ENCODE data around the gene SLC44A2.

Gene SLC44A2

DNA sequence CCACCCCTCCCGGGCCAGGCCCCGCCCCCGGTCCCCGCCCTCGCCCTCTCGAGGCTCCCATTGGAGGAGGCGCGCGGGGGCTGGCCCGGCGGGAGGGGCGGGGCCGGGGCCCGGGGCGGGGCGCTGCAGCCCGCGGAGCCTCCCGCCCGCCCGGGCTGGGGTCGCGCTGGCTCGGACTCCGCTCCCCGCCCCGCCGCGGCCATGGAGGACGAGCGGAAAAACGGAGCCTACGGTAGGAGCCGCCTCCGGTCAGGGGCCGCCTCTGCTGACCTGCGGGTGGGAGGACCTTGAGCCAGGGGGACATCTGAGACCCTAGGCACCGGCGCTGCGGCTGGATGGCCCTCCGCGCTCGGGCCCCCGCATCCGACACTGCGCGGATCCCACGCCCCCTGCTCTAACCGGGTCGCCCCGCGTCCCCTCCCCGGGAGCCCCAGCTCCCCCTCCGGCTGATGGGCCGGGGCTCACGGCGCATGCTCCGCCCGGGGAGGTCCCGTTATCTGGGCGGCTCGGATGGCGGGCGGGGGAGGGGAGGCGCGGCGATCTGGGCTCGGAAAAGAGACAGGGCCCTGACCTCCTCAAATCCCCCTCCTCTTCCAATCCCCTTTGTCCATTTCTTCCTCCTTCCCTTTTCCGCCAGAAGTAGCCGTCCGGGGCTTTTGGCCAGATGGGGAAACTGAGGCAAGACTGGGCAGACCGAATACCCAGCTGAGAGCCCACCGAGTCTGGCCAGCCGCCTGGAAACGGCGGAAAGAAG, 22.8 kb upstream of the SLC44A2 start:
- Mint-ChIP-seq H3K9me3 (no peaks in the 10 kb centered on the region), H3K4me1 (ENCODE audit: low read depth in 2 of 2) (peaks cover 22 to 23% of the 10 kb centered on the region in 2 donors), H3K27ac (peak overlapping the region; percentile 96), H3K36me3 (ENCODE audit: insufficient read depth) (peaks cover 23% of the 10 kb centered on the region), H3K4me3 (peak overlapping the region; percentile 87 to 98), H3K27me3 (no peaks in the 10 kb centered on the region)
- DNase-seq (peak; percentile 73 to 80 (median 76)), ATAC-seq (replicated peaks) (peak; percentile 78)

- no peaks in the 10 kb centered on the region for H3K9me3 Mint-ChIP-seq
- peak overlapping the region; percentile 87 to 98 for H3K4me3 Mint-ChIP-seq
- ATAC-seq (replicated peaks) (peak; percentile 63), DNase-seq (peak; percentile 56 to 74 (median 64))
- peaks cover 26% of the 10 kb centered on the region for H3K36me3 Mint-ChIP-seq (ENCODE audit: insufficient read depth)
- no peaks in the 10 kb centered on the region for H3K27me3 Mint-ChIP-seq
- H3K4me1 Mint-ChIP-seq (ENCODE audit: low read depth in 2 of 2) = peaks cover 22 to 23% of the 10 kb centered on the region in 2 donors
- H3K27ac Mint-ChIP-seq = peak overlapping the region; percentile 96
Observed at GRCh38 chr19:10603084-10603872, 22.1 kb upstream of the SLC44A2 start.

- Mint-ChIP-seq H3K36me3 (ENCODE audit: insufficient read depth) (peaks cover 27% of the 10 kb centered on the region), H3K27ac (peak overlapping the region; percentile 96), H3K4me1 (ENCODE audit: low read depth in 2 of 2) (peaks cover 22 to 23% of the 10 kb centered on the region in 2 donors), H3K9me3 (no peaks in the 10 kb centered on the region), H3K27me3 (no peaks in the 10 kb centered on the region), H3K4me3 (peak overlapping the region; percentile 87 to 98)
- peak; percentile 29 to 45 (median 33) for DNase-seq
- ATAC-seq (replicated peaks) = peak; percentile 39
Observed at GRCh38 chr19:10603873-10604459, 21.4 kb upstream of the SLC44A2 start.

GRCh38 chr19:10604460-10604980, 20.8 kb upstream of the SLC44A2 start:
- no peak for ATAC-seq (replicated peaks)
- peak overlapping the region; percentile 87 to 98 for H3K4me3 Mint-ChIP-seq
- DNase-seq = no peak
- H3K36me3 Mint-ChIP-seq (ENCODE audit: insufficient read depth) = peaks cover 27% of the 10 kb centered on the region
- H3K27ac Mint-ChIP-seq = peak overlapping the region; percentile 96
- no peaks in the 10 kb centered on the region for H3K9me3 Mint-ChIP-seq
- H3K4me1 Mint-ChIP-seq (ENCODE audit: low read depth in 2 of 2) = peaks cover 22 to 23% of the 10 kb centered on the region in 2 donors
- H3K27me3 Mint-ChIP-seq = no peaks in the 10 kb centered on the region

GRCh38 chr19:10611907-10612306, 13.4 kb upstream of the SLC44A2 start:
- no peak overlapping the region for H3K4me3 Mint-ChIP-seq

DNA sequence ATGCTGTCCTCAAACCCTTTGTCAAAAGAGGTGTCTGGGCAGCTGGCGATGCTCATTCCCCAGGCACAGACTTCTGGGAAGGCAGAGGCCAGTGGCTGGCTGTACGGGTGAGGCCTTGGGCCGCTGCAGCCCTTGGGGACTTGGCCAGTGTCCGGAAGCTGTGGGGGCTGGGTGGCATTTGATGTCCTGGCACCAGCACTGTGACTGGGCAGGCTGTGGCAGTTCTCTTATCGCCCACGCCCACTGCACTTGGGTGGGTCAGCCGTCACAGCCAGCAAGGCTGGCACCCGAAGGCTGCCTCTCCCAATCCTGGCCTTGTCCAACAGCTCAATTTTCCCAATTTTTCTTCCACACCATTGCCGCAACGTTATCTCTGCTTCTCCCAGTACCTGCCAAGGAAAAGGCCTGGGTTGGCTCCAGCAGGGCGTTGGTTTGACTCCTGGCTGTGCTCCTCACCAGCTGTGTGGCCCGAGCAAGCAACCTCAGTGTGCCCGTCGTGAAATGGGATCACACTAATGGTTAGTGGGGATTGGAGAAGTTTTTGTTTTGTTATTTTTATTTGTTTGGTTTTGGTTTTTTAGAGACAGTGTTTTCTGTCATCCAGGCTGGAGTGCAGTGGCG, 12.7 kb upstream of the SLC44A2 start:
- Mint-ChIP-seq H3K4me3 (no peak overlapping the region), H3K27ac (peak overlapping the region in 1 of 2 donors; percentile 46), H3K9me3 (no peaks in the 10 kb centered on the region), H3K36me3 (ENCODE audit: insufficient read depth) (peaks cover 30% of the 10 kb centered on the region), H3K27me3 (no peaks in the 10 kb centered on the region), H3K4me1 (ENCODE audit: low read depth in 2 of 2) (peaks cover 19 to 20% of the 10 kb centered on the region in 2 donors)
- no peak for DNase-seq
- no peak for ATAC-seq (replicated peaks)

More at GRCh38 chr19:10611907-10612306, 13.4 kb upstream of the SLC44A2 start:
- H3K9me3 Mint-ChIP-seq = no peaks in the 10 kb centered on the region
- H3K4me1 Mint-ChIP-seq (ENCODE audit: low read depth in 2 of 2) = peaks cover 16 to 20% of the 10 kb centered on the region in 2 donors
- peak overlapping the region in 1 of 2 donors; percentile 16 for H3K27ac Mint-ChIP-seq
- no peaks in the 10 kb centered on the region for H3K27me3 Mint-ChIP-seq
- H3K36me3 Mint-ChIP-seq (ENCODE audit: insufficient read depth) = peaks cover 26% of the 10 kb centered on the region
- ATAC-seq (replicated peaks) (no peak), DNase-seq (no peak)

GRCh38 chr19:10615429-10616023, 9.8 kb upstream of the SLC44A2 start:
- DNase-seq (no peak), ATAC-seq (replicated peaks) (peak; percentile 40)
- H3K36me3 Mint-ChIP-seq (ENCODE audit: insufficient read depth) = peaks cover 43% of the 10 kb centered on the region
- peak overlapping the region; percentile 66 to 71 for H3K4me3 Mint-ChIP-seq
- H3K27me3 Mint-ChIP-seq = no peaks in the 10 kb centered on the region
- H3K4me1 Mint-ChIP-seq (ENCODE audit: low read depth in 2 of 2) = peaks cover 23 to 24% of the 10 kb centered on the region in 2 donors
- no peaks in the 10 kb centered on the region for H3K9me3 Mint-ChIP-seq
- H3K27ac Mint-ChIP-seq = peak overlapping the region; percentile 79 to 86

- Mint-ChIP-seq H3K4me1 (ENCODE audit: low read depth in 2 of 2) (peaks cover 35 to 39% of the 10 kb centered on the region in 2 donors), H3K27ac (peak overlapping the region; percentile 68 to 76), H3K9me3 (no peaks in the 10 kb centered on the region), H3K4me3 (peak overlapping the region; percentile 17 to 37), H3K27me3 (no peaks in the 10 kb centered on the region), H3K36me3 (ENCODE audit: insufficient read depth) (peaks cover 50% of the 10 kb centered on the region)
- DNase-seq (no peak), ATAC-seq (replicated peaks) (no peak)
Observed at GRCh38 chr19:10617409-10618121, 7.8 kb upstream of the SLC44A2 start.

GRCh38 chr19:10618846-10619245, 6.5 kb upstream of the SLC44A2 start:
- Mint-ChIP-seq H3K9me3 (no peaks in the 10 kb centered on the region), H3K4me3 (no peak overlapping the region), H3K27me3 (no peaks in the 10 kb centered on the region), H3K4me1 (ENCODE audit: low read depth in 2 of 2) (peaks cover 32 to 37% of the 10 kb centered on the region in 2 donors), H3K27ac (peak overlapping the region in 1 of 2 donors; percentile 59), H3K36me3 (ENCODE audit: insufficient read depth) (peaks cover 45% of the 10 kb centered on the region)
- ATAC-seq (replicated peaks) (no peak), DNase-seq (no peak)

DNA sequence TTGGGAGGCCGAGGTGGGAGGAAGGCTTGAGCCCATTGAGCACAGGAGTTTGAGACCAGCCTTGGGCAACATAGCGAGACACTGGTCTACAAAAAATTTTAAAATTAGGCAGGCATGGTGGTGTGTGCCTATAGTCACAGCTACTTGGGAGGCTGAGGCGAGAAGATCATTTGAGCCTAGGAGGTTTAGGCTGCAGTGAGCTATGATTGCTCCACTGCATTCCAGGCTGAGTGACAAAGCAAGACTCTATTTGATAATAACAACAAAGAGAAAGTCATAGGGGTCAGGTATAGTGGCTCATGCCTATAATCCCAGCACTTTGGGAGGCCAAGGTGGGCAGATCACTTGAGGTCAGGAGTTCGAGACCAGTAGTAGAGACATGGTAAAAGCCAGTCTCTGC, 4.6 kb upstream of the SLC44A2 start:
- ATAC-seq (replicated peaks) (no peak), DNase-seq (no peak)
- peaks cover 36 to 44% of the 10 kb centered on the region in 2 donors for H3K4me1 Mint-ChIP-seq (ENCODE audit: low read depth in 2 of 2)
- no peaks in the 10 kb centered on the region for H3K27me3 Mint-ChIP-seq
- peaks cover 41% of the 10 kb centered on the region for H3K36me3 Mint-ChIP-seq (ENCODE audit: insufficient read depth)
- H3K9me3 Mint-ChIP-seq = no peaks in the 10 kb centered on the region
- peak overlapping the region; percentile 68 to 82 for H3K27ac Mint-ChIP-seq
- no peak overlapping the region for H3K4me3 Mint-ChIP-seq

GRCh38 chr19:10621966-10622365, 3.4 kb upstream of the SLC44A2 start:
- peaks cover 47% of the 10 kb centered on the region for H3K36me3 Mint-ChIP-seq (ENCODE audit: insufficient read depth)
- H3K4me1 Mint-ChIP-seq (ENCODE audit: low read depth in 2 of 2) = peaks cover 35 to 43% of the 10 kb centered on the region in 2 donors
- H3K9me3 Mint-ChIP-seq = no peaks in the 10 kb centered on the region
- peak overlapping the region; percentile 68 to 88 for H3K27ac Mint-ChIP-seq
- peak overlapping the region in 1 of 2 donors; percentile 47 for H3K4me3 Mint-ChIP-seq
- DNase-seq (no peak), ATAC-seq (replicated peaks) (no peak)
- no peaks in the 10 kb centered on the region for H3K27me3 Mint-ChIP-seq

DNA sequence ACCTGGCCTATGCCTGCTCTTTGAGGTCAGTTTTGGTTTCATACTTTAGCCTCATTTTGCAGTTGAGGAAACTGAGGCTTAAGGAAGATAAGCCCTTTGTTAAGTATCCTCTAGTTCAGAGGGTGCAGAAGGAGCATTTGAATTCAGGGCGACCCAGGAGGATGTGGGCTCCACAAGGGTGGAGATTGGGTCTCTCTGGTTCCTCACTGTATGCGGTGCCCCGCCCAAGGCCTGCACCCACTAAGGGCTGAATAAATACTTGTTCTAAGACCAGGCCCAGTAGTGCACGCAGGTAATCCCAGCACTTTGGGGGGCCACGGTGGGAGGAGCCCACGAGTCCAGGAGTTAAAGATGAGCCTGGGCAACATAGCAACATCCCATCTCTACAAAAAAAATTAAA, 768 bp upstream of the SLC44A2 start:
- peak overlapping the region; percentile 58 to 74 for H3K4me3 Mint-ChIP-seq
- H3K9me3 Mint-ChIP-seq = no peaks in the 10 kb centered on the region
- peaks cover 58% of the 10 kb centered on the region for H3K36me3 Mint-ChIP-seq (ENCODE audit: insufficient read depth)
- H3K27me3 Mint-ChIP-seq = no peaks in the 10 kb centered on the region
- peaks cover 28 to 41% of the 10 kb centered on the region in 2 donors for H3K4me1 Mint-ChIP-seq (ENCODE audit: low read depth in 2 of 2)
- ATAC-seq (replicated peaks) (peak; percentile 98), DNase-seq (peak in 2 of 3 experiments; percentile 21)
- H3K27ac Mint-ChIP-seq = peak overlapping the region; percentile 83 to 86
